ENCODE results near the gene SCAF8.

Gene SCAF8

DNA sequence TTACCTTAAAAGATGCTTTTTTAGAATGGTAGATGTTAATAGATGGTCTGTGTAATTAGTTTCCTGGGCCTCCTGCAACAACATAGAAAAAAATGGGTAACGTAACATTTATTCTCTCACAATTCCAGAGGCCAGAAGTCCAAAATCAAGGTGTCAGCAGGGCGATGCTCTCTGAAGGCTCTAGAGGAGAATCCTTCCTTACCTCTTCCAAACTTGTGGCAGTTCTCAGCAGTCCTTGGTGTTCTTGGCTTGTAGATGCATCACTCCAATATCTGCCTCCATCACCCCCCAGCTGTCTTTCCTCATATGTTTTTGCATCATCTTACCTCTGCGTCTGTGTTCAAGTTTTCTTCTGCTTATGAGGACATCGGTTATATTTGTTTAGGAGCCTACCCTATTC, 107.9 kb downstream of the SCAF8 start:
- no peak for DNase-seq

DNA sequence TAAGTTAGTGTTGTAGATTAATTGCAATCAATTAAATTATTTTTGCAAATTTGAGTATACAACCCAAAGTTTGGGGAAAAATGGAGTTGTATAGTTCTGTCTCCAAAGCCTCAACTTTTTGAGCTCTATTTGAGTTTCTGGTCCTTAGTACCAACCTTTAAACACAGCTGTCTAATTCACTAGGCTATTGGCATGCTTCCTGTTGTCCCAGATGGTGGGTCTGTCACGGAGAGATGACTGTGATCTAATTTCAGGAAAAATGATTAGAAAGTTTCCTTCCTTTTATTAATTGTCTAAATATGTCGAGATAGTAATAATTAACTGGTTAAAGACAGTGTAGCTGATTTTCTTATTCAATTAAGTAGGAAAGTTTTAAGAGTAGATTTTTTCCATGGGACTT, 109.6 kb downstream of the SCAF8 start:
- DNase-seq, result no peak

GRCh38 chr6:154847318-154847717, 114.1 kb downstream of the SCAF8 start:
- DNase-seq, result no peak

DNA sequence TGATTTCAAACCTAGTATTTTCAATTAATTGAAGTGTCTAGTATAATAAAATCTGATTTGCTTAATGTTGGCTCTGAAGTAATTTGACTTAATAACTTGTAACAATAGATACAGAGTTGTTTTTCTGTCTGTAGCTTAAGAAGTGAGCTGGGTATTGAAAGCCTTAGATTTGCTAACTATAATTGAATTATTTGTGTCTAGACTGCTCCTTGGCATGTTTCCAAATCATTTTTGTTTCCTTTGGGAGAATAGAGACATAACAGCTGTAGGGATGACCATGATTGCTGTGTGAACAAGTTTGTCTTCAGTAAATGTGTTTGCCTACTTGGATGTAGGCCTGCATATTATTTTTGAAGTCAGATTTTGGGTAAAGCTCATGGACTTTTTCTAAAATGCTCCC, 115.4 kb downstream of the SCAF8 start:
- DNase-seq, result no peak

DNA sequence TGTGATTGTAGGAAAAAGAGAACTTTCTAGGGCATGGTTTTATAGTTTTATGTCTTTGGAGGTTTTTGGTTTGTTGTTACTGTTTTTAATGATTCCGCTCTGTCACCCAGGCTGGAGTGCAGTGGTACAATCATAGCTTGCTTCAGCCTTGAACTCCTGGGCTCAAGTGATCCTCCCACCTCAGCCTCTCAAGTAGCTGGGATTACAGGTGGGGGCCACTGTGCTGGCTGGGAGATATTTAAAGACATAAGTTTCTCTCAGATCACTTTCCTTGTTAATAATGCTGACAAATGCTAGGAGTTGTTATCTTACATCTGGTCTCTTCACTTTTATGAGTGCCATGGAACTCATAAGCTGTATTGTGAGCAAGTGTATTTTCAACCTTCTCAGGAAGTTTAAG, 116.3 kb downstream of the SCAF8 start:
- DNase-seq, result no peak

- no peak for DNase-seq
Observed at GRCh38 chr6:154852687-154853086, 119.5 kb downstream of the SCAF8 start.

DNA sequence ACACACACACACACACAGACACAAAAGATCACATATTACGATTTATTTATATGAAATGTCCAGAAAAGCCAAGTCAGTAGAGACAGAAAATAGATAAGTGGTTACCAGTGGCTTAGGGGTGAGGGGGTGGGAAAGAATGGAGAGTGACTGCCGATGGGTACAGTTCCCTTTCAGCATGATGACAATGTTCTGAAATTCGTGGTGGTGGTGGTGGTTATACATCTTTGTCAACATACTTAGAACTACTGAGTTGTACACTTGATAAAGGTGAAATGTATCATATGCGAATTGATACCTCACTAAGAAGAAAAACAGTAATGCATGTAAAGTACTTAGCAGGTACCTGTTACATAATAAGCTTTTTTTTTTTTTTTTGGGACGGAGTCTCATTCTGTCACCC, 124.3 kb downstream of the SCAF8 start:
- DNase-seq, result no peak

- DNase-seq, result no peak
Observed at GRCh38 chr6:154861825-154862224, 128.6 kb downstream of the SCAF8 start.

- no peak for DNase-seq
Observed at GRCh38 chr6:154862536-154862935, 129.3 kb downstream of the SCAF8 start.

DNA sequence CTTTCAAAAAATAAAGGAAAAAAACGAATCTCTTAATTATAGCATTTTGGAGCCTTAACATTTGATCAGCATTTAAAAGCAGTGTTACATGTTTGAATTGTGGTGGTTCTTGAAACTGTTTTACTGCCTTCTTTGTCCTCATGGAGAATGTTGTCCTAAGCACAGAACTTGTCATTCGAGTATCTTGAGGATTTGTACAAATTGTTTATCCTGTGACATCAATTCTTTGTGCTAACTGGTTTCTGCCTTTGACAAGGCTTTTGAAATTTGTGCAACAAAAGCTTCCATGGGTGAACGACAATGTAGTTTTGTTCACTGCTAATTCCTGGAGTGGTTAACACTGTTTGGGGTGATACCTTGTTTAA, 130.8 kb downstream of the SCAF8 start:
- DNase-seq, result no peak

- no peak for DNase-seq
Observed at GRCh38 chr6:154865291-154865690, 132.1 kb downstream of the SCAF8 start.

DNA sequence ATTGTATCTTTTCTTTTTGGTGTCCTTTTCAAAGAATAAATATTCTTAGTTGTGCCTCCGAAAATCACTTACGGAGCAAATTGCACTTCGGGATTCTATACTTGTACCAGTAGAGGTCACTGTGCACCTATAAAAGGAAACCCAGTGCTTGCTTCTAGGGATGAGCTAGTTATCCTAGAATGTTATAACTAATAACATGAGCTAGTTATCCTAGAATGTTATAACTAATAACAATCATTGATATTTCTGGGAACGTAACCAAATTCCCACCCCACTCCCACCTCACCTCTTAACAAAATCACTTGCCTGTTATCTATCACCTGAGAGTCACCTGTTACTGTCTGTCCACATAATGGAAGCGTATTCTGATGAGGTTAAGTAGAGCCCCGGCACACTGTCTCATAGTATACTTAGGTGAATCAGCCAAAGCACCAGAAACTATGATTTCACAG, 135.0 kb downstream of the SCAF8 start:
- DNase-seq, result peak; percentile 35 to 71 (median 49)

DNA sequence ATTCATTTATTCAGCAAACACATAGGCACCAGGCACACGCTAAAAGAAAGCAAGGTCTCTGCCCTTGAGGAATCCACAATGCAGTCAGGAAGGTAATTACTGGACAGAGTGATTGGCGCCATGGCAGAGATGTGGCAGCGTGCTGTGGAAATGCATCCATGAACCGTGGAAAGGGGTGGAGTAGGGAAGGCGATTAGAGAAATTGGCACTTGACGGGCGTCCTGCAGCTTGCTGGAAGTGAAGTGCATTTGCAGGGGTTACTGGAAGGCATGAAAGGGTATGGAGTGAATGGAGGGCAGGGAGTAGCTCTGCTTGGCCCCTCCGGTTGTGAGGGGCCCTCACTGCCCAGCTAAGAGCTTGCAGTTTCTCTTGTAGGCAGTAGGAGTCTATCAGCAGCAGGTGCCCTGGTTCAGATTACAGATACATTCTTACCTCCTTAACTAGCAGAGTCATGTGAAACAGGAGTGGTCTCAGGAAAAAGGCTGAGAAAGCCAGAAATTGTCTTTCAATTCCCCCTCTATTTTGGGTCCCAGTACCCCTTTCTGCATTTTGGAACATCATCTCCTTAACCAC, 139.4 kb downstream of the SCAF8 start:
- DNase-seq, result no peak

DNA sequence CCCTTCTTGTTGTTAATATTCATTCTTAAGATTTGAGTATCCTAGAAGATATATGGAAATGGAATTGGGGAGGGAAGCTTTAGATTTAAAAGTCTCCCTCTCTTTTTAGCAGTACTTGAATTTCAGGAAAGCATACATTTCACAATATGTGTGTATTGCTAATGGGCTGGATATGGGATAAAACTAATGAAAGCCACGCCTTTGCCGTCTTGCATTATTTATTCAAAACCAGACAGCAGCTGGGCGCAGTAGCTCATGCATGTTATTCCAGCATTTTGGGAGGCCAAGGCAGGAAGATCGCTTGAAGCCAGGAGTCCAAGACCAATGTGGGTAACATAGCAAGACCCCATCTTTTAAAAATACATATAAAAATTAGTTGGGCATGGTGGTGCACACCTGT, 140.3 kb downstream of the SCAF8 start:
- DNase-seq, result no peak

DNA sequence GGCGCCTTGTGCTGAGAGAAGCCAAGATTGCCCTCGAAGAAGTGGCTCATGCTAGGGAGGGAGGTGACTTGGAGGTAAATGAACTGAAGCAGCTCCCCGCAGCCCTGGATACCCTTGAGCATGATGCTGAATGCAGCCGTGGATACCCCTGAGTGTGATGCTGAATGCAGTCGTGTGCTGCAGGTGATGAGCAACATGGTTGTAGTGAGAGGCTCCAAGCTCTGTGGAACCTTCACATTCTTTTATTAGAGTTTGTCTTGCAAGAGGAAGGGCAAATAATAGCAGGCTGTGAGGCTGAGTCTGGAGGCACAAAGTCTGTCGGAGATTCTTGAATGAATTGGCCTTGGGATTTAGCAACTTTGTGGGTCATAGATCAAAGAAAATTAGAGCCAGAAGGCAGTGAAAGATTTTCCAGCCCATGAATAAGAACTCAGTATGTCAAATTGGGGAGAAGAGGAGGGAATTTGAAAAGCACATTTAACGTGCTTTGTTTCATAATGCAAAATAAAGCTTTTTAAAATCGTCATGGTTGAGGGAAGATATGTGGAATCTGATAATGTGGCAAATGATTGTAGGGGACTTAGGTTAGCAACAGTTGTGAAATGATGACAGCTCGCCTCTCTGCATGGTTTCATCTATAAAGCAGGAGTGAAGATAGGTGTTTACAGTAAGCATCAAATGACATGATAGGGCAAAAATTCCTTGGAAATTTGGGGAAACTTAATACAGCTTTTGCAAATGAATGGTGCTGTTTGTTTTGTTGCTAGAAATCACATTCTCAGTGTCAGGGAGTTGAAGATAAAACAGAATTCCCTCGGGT, 141.8 kb downstream of the SCAF8 start:
- no peak for DNase-seq

- DNase-seq, result no peak
Observed at GRCh38 chr6:154876486-154877280, 143.5 kb downstream of the SCAF8 start.

DNA sequence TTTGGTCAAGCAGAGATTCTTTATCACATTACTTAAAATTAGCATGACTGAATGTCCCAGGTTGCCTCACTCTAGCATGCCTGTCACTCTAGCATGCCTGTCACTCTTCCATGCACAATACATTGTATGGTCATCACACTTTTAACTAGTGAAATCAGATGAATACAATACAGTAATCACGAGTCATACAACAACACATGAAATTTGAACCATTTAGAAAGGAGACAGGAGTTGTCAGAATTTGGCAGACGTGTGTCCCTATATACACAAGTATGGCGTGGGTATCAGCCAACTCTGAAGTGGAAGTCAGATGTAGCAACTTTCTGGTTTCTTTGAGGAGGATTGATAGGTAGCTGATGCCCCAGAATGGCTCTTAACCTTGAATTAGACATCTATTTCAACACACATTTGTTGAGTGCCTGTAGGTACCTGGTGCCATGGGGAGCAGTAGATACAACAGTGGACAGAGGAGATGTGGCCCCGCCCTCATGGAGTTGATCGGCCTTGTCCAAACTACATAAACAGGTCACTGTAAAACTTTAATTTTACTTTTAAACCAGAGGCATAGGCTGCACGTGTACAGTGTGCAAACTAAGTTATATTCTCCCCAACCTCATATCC, 145.8 kb downstream of the SCAF8 start:
- DNase-seq, result no peak

GRCh38 chr6:154882107-154882506, 148.9 kb downstream of the SCAF8 start:
- no peak for DNase-seq

All from suppressor macrophage (primary cell).